Fibroblast of villous mesenchyme (primary cell): ENCODE results near the gene SHC2. TPM values are rescaled to one million over a fixed set of nuclear protein-coding genes. Genes with fewer than 3 reads are reported as not detected.
"Not testable (repeated sequence)": the region's sequence is repeated elsewhere in the genome, so short reads cannot be mapped to it uniquely, and the experiment has no call there.

Experiments
- DNase-seq: peaks from one replicate; pipeline ENCODE4 v3.0.0-alpha.2; 2010; ENCODE audit warnings: low read depth
- H3K4me3 ChIP-seq: 2 replicates; pipeline ENCODE4 v1.5.1; 2011; ENCODE audit warnings: low read depth, mild to moderate bottlenecking, low read length
- CTCF ChIP-seq: IDR thresholded peaks from 2 replicates; pipeline ENCODE4 v1.5.1; 2012; ENCODE audit warnings: low read depth, mild to moderate bottlenecking, low read length; ENCODE audit not compliant: insufficient read depth
- total RNA-seq: library from RNA; depleted of rRNA; stranded (reverse); fragments of >200 nt; gene quantifications from 2 replicates; pipeline ENCODE4 v1.2.3, GENCODE V29; 2012

The SHC2 gene
- total RNA-seq, 1 donor: 0.43 TPM

DNA sequence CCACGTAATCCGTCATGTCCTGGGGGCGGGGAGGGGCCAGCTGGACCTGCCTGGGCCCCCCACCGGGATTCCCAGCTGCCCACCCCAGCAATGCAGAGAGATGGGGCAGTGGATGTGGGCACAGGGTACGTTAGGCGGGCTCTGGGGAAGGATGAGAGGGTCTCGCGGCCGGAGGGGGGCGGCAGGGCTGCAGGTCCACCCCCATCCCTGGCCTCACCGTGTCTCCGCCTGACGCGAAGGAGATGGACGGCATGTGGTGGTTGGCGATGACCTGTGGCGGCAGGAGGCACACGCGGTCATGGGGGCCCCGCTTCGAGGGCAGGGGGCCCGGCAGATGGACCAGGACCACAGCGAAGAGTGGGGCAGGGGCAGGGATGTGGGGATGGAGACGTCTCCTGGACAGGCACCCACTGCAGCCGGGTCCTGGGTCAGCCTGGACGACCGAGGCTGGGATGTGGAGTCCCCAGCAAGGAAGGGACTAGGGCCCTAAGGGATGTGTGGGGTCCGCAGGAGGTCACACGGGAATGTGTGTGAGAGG is 24.4 kb downstream of the SHC2 start:
- H3K4me3 ChIP-seq: no peak overlapping the region
- DNase-seq: no peak
- TF ChIP-seq CTCF: no peak

DNA sequence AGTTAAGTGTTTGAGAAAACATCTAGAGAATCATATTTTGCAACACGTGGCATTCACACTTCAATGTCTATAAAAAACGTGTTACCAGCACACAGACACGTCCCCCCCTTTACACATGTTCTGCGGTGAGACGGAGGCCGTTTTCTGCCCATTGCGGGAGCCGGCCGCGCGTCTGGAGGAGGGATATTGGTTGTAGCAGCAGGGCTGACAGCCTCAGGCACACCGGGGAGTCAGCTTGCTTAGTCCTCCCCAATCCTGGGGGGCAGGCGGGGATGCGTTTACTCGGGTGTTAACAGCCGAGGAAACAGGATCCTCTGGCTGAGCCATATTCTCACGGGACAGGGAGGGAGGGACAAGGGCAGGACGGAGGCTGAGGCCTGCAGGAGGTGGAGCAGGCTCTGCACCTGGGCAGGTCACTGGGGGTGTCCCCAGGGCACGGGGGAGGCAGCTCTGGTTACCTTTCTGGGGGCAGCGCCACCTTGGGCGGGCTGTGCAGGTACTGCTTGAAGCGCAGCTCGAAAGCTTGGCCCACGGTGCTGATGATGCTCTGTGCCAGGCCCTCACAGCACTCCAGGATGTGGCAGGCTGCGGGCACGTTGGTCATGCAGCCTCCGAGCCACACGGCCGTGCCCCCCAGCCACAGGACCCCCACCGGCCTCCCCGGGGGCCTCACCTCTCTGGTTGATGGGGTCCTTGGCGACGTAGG is 25.0 kb downstream of the SHC2 start:
- no peak overlapping the region for H3K4me3 ChIP-seq
- DNase-seq: no peak
- TF ChIP-seq CTCF: no peak

- no peak overlapping the region for H3K4me3 ChIP-seq
- no peak for DNase-seq
- no peak for TF ChIP-seq CTCF
Observed at GRCh38 chr19:435056-435706, 25.7 kb downstream of the SHC2 start.

DNA sequence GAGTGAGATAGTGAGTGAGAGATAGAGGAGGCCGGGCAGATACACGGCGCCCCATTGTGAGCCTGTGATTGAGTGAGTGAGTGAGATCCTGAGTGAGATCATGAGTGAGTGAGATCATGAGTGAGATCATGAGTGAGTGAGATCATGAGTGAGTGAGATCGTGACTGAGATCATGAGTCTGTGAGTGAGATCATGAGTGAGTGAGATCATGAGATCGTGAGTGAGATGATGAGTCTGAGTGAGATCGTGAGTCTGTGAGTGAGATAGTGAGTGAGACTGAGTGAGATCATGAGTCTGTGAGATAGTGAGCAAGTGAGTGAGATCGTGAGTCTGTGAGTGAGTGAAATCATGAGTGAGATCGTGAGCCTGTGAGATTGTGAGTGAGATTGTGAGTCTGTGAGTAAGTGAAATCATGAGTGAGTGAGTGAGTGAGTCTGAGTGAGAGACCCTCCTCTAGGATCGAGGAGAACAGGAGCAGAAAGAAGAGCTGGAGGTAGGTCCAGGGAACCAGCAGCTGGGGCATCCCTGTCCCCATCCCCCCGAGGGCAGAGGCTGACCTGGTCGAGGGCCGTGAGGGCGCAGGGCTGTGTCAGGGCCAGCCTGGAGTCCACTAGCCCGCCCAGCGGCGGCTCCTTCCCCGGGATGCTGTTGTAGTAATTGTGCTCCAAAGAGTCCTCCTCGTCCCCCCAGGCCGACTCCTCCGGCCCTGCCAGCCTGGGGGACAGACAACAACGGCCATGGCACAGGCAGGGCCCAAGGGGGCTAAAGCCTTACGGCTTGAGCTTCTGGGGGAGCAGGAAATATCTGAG is 26.5 kb downstream of the SHC2 start:
- H3K4me3 ChIP-seq: no peak overlapping the region
- no peak for DNase-seq
- TF ChIP-seq CTCF: no peak

DNA sequence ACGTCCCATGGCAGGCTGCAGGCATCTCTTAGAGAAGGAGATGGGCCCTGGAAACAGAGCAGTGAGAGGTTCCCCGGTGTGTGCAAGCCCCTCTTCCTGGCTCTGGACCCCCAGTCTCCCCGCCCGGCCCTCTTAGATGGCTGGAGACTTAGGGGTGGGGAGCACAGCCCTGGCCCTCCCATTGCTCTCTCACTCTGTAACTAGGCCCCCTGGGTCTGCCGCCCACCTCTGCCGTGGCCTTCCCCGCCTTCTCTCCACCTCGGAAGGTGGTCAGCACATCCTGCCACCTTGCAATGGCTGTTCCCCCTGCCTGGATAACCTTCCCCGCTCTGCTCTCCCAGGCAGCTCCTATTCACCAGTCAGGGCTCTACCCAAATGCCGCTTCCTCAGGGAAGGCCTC is 30.1 kb downstream of the SHC2 start:
- no peak for DNase-seq
- no peak overlapping the region for H3K4me3 ChIP-seq
- TF ChIP-seq CTCF: no peak

DNA sequence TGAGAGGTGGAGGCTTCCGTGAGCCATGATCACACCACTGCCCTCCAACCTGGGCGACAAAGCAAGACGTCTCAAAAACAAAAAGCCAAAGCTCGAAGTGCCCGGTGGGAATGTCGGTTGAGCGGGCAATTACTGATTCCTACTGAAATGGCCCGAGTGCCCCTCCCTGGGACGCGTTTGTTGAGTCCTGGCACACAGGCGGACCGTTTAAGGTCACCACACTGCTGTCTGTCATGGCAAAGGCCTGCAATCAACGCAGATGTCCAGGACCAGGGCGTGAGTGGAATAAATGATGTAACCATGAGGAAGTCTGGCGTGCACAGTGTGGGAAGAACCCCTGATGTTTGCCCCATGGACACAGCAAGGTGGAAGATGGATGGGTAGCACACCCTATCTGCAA is 32.7 kb downstream of the SHC2 start:
- DNase-seq: no peak
- TF ChIP-seq CTCF: no peak
- H3K4me3 ChIP-seq: no peak overlapping the region

GRCh38 chr19:427675-428074 is 33.2 kb downstream of the SHC2 start:
- not testable (repeated sequence) for H3K4me3 ChIP-seq, DNase-seq
